Measurements from ENCODE around the gene ZNF844.
"Not testable (repeated sequence)": the region's sequence is repeated elsewhere in the genome, so short reads cannot be mapped to it uniquely, and the experiment has no call there.

ZNF844 gene

DNA sequence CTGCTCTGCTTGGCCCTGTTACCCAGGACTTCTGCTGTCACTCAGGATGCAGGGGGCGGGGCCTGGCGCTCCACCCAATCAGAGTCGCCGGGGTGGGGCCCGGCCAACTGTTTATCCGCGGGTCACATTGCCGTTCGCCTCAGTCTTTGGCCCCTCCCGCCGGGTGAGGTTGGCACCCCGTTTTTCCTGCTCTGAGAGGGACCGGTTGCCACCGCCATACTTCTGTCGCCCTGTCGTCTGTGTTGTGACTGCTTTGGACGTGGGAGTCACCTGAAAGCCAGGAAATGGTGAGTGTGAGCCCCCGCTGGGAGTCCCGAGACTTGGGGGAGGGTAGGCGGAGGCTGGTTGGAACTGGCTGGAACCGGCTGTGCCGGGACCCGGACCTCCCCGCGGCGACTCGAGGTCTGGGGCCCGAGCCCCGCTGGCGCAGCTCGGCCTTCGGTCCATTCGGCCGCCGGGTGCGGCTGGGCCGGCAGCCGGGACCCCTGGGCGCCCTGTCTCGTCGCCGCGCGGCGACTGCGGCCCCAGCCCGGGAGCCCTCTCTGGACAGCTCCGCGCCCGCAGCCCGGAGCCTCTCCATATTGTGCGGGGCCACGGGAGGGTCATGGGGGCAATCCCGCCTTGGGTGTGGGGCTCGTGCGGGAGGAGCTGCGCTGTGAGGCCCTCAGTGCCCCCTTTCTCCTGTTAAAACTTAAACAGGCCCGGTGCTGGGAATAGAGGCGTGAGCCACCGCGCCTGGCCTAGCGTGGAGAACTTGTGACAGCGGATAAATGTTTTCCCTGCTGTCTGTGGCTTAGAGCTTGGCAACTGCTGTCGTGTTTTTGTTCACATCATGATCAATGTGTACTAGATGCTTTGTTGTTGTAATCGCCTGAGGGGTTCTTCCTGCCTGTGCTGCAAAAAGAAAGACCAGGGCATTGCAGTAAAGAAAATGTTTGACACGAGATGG lies at the start of gene ZNF844:
ZNF844 (plus strand) TSS at position 142 of the 949 bp plus-strand sequence; CDS start at position 285, 143 bp downstream.
- DNase-seq = peak; percentile 96

DNA sequence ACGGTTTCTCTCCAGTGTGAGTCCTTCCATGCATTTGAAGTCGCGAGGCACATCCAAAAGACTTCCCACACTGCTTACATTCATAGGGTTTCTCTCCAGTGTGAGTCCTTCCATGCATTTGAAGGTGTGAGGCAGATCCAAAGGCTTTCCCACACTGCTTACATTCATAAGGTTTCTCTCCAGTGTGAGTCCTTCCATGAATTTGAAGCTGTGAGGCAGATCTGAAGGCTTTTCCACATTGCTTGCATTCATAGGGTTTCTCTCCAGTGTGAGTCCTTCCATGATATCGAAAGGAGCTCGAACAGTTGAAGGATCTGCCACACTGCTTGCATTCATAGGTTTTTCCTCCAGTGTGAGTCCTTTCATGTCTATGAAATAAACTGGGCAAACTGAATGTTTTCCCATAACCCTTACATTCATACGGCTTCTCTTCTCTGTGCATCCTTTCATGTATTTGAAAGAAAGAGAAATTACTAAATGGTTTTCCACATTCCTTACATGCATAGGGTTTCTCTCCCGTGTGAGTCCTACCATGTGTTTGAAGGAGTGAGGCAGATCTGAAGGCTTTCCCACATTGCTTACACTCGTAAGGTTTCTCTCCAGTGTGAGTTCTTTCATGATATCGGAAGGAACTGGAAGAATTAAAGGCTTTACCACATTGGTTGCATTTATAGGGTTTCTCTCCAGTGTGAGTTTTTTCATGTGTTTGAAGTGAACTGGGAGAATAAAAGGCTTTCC lies 49.3 kb upstream of the ZNF844 start:
- DNase-seq = no peak

DNA sequence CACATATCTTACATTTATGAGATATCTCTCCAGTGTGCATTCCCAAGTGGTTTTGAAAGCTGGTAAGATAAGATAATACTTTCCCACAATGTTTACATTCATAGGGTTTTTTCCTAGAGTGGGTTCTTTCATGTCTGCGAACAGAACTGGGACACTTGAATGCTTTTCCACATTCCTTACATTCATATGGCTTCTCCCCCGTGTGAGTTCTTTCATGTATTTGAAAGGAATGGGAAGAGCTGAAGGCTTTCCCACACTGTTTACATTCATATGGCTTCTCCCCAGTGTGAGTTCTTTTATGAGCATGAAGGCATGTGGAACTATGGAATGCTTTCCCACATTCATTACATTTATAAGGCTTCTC lies 48.8 kb upstream of the ZNF844 start:
- DNase-seq = no peak

DNA sequence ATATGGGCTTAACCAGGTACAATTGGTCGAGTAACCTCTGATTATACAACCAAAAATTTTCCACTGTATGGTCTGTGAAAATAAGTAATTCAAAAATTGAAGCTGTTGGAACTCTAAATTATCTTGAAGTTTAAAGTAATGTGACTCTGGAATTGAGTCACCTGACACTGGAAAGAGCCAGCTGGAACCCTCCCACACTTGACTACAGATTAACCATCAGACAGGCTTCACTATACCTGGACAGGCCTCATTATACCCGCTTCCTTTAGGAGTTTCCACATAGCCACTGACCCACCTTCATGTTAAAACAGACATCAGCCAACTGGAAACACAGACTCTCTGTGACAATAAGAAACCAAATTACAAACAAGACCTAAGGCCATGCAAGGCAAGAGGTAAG lies 30.3 kb upstream of the ZNF844 start:
- DNase-seq = no peak

DNA sequence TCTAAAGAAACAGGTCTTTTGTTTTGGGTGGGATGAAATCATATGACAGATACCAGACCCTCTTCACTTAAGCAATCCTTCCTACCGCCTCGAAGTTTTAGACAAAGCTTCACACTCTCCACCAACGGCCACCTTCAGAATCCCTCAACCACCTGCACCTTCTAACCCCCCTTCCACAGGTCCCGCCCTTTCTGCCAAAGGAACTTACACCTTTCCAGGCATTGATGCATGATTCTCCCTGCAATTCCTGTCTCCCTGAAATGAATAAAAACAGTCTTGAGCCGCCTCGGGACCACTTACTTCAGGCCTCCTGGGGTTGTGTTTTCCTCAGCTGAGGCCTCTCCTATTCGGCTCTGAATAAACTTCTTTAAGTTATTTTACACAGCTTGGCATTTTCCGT lies 29.9 kb upstream of the ZNF844 start:
- peak; percentile 36 for DNase-seq

DNA sequence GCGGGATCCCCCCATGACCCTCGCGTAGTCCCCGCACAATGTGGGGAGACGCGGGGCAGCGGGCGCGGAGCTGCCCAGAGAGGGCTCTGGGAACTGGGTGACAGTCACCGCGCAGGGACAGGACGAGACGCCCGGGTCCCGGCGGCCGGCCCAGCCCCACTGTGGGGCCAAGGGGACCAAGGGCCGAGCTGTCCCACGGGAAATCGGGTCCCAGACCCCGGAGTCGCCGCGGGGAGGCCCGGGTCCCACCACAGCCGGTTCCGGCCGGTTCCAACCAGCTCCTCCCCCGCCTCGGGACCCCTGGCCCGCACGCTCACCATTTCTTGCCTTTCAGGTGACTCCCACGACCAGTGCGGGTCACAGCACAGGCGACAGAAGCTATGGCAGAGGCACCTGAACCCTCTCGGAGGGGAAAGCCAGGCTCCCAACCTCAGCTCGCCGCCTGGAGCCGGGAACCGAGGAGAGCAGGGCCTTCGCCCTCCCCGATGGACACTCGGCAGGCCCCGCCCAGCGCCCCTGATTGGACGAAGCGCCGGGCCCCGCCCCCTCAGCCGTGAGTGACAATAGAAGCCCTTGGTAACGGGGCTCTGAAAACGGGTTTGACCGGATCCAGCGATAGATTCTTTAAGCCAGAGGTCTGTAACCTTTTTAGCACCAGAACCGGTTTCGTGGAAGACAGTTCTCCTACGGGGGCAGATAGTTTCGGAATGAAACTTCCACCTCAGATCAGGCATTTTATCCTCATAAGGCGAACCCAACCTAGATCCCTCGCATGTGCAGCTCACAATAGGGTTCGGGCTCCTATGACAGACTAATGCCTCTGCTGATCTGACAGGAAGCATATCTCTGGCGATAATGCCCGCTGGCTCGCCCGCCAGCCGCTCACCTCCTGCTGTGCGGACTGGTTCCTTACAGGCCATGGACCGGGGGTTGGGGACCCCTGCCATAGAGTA lies 29.0 kb upstream of the ZNF844 start, which contains the start of gene ZNF433:
ZNF433 (minus strand) TSS at position 460 of the 953 bp plus-strand sequence; CDS start at position 320, 140 bp downstream.
- peak; percentile 97 for DNase-seq

DNA sequence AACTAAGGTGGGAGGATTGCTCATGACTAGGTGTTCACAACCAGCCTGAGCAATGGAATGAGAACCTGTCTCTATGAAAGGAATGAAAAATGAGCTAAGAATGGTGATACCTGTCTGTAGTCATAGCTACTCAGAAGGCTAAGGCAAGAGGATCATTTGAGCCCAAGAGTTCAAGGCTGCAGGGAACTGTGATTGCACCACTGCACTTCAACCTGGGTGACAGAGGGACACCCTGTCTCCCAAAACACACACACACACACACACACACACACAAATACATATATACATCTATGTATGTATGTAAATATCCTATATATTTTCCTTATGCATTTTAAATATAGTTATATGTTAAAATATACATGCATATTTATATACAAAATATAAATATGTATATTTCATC lies 21.6 kb upstream of the ZNF844 start:
- DNase-seq = no peak

DNA sequence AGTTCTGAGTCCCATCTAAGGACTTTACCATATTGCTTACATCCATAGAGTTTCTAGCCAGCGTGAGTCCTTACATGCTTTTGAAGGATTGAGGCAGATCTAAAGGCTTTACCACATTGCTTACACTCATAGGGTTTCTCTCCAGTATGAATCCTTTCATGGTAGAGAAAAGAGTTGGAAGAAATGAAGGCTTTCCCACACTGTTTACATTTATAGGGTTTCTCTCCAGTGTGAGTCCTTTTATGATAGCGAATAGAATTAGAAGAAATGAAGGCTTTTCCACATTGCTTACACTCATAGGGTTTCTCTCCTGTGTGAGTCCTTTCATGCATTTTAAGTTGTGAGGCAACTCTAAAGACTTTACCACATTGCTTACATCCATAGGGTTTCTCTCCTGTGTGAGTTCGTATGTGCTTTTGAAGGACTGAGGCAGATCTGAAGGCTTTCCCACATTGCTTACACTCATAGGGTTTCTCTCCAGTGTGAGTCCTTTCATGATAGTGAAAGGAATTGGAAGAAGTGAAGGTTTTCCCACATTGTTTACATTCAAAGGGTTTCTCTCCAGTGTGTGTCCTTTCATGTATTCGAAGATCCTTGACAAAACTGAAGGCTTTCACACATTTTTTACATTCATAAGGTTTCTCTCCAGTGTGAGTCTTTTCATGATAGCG lies 20.6 kb upstream of the ZNF844 start:
- DNase-seq = no peak

DNA sequence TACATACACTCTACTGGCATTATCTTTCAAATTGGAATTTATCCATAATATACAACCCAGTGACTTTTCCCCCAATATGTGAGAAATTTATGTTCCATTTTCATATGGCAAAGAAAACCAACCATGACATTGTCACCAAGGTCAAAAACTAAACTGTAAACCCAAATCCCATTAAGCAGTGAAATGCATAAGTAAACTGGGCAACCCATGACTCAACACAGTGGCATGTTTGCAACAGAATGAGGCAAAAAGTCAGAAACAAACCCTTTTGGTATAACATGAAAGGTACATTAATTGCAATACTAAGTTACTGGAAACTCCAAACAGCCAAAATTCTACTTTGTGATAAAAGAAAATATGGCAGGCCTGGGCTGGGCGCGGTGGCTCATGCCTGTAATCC lies 16.7 kb upstream of the ZNF844 start:
- no peak for DNase-seq

DNA sequence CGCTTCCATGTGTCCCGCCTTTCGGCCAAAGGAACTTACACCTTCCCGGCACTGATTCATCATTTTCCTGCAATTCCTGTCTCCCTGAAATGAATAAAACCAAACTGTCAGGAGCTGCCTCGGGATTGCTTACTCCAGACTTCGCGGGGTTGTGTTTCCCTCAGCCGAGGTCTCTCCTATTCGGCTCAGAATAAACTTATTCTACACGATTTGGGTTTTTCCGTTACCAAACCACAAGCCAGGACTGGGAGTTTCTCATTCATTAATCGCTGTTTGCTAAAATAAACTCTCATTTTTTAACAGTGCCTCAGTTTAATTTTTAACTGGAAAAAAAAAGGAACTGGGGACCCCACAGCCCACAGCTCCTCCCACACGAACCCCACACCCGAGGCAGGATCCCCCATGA lies 12.4 kb upstream of the ZNF844 start:
- no peak for DNase-seq

DNA sequence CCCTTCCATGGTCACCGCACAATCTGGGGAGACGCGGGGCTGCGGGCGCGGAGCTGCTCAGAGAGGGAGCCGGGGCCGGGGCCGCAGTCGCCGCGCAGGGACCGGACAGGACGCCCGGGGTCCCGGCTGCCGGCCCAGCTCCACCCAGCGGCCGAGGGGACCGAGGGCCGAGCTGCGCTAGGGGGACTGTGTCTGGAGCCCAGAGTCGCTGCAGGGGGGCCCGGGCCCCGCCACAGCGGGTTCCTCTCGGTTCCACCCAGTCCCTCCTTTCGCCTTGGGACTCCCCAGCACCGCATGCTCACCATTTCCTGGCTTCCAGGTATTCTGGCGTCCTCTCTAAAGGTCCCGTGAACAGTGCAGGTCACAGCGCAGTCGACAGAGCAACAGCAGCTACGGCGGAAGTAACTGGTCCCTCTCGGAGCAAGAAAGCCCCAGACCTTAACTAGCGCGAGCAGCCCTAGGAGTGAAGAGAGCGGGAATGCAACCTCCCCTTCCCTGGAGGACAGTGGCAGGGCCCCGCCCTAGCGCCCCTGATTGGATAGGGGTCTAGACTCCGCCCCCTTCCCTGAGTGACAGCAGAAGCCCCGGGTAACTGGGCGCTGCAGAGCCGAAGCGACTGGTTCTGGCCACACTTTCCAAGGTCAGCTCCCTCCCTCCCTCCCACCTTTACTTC lies 11.9 kb upstream of the ZNF844 start, which contains the start of gene ZNF878:
ZNF878 (minus strand) TSS at position 465 of the 673 bp plus-strand sequence; CDS start at position 305, 160 bp downstream.
- DNase-seq = peak; percentile 93

DNA sequence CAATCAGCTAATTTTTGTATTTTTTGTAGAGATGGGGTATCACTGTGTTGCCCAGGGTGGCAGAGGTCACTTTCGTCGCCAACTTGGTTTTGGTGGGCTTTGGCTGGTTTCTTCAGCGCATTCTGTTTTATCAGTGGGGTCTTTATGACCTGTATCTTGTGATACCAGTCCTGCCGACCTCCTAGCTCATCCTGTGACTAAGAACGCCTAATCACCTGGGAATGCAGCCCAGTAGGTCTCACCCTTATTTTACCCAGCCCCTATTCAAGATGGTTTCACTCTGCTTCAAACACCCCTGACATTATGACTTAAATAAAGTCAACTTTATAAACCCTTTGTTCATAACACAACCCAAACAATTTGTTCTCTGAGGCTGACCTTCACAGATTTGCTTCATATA lies 8.7 kb upstream of the ZNF844 start:
- DNase-seq = no peak

DNA sequence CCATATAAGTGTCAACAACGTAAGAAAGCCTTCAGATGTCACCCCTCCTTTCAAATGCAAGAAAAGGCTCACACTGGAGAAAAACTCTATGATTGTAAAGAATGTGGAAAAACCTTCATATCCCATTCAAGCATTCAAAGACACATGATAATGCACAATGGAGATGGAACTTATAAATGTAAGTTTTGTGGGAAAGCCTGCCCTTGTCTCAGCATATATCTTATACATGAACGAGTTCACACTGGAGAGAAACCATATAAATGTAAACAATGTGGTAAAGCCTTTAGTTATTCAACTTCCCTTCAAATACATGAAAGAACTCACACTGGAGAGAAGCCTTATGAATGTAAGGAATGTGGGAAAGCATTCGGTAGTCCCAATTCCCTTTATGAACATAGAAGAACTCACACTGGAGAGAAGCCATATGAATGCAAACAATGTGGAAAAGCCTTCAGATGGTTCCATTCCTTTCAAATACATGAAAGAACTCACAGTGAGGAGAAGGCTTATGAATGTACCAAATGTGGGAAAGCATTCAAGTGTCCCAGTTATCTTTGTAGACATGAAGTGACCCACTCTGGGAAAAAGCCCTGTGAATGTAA lies 11.1 kb downstream of the ZNF844 start:
- DNase-seq = no peak

DNA sequence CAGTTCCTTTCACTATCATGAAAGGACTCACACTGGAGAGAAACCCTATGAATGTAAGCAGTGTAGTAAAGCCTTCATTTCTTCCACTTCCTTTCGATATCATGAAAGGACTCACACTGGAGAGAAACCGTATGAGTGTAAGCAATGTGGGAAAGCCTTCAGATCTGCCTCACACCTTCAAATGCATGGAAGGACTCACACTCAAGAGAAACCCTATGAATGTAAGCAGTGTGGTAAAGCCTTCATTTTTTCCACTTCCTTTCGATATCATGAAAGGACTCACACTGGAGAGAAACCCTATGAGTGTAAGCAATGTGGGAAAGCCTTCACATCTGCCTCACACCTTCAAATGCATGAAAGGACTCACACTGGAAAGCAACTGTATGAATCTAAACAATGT lies 11.8 kb downstream of the ZNF844 start:
- not testable (repeated sequence) for DNase-seq

DNA sequence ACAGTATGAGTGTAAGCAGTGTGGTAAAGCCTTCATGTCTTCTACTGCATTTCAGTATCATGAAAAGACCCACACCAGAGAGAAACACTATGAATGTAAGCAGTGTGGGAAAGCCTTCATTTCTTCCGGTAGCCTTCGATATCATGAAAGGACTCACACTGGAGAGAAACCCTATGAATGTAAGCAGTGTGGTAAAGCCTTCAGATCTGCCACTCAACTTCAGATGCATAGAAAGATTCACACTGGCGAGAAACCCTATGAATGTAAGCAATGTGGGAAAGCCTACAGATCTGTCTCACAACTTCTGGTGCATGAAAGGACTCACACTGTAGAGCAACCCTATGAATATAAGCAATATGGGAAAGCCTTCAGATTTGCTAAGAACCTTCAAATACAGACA lies 12.8 kb downstream of the ZNF844 start:
- no peak for DNase-seq

DNA sequence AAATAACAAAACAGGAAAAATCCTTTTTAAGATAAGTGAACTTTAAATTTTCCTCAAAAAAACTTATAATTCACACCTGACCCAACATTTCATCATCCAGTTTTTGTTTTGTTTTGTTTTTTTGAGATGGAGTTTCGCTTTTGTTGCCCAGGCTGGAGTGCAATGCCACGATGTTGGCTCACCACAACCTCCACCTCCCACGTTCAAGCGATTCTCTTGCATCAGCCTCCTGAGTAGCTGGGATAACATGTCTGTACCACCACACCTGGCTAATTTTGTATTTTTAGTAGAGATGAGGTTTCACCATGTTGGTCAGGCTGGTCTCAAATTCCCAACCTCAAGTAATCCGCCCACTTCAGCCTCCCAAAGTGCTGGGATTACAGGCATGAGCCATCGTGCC lies 18.8 kb downstream of the ZNF844 start:
- DNase-seq = not testable (repeated sequence)

DNA sequence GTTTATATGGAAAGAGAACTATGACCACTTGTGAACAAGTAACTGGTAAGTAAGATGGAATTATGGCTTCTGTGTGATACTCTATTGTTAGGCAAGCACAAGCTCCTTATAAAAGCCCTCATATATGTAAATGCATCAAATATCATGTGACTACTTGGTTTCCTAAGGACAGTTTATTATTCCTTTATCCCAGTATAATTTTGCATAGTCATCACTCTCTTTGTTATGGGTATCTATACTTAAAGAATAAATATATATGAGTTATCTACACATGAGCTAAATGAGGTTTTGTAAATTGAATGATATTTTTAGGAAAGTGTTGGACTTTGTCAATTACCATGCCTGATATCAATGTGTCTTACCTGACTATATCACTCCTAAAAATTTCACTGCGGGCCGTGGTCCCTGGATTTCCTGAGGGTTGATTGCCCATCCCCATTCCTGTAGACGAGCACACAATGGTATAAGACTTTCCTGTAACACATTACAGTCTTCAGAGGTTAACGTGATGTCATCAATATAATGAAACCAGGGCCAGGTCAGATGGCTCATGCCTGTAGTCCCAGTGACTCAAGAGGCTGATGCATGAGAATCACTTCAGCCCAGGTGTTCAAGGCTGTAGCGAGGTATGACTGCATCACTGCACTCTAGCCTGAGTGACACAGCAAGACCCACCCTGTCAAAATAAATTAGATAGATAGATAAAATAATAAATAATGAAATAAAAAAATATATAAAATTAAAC lies 20.7 kb downstream of the ZNF844 start:
- no peak for DNase-seq

DNA sequence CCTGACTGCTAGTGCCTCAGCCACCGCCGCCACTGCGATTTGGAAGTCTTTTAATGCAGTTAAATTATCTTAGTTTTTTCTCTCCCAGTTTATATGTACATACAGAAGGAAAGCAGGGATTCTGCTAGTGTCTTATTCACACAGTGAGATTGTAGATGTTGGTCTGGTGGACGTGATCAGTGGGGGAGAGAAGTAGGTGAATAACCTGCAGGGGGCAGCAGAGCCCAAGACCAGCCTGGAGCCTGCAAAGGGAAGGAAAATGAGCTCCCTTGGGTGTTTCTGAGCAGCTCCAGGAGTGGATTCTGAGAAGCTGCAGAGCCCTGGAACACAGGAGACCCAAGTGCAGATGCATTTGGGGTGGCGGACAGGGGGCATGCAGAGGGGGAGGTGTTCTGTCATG lies 26.3 kb downstream of the ZNF844 start:
- peak; percentile 73 for DNase-seq

DNA sequence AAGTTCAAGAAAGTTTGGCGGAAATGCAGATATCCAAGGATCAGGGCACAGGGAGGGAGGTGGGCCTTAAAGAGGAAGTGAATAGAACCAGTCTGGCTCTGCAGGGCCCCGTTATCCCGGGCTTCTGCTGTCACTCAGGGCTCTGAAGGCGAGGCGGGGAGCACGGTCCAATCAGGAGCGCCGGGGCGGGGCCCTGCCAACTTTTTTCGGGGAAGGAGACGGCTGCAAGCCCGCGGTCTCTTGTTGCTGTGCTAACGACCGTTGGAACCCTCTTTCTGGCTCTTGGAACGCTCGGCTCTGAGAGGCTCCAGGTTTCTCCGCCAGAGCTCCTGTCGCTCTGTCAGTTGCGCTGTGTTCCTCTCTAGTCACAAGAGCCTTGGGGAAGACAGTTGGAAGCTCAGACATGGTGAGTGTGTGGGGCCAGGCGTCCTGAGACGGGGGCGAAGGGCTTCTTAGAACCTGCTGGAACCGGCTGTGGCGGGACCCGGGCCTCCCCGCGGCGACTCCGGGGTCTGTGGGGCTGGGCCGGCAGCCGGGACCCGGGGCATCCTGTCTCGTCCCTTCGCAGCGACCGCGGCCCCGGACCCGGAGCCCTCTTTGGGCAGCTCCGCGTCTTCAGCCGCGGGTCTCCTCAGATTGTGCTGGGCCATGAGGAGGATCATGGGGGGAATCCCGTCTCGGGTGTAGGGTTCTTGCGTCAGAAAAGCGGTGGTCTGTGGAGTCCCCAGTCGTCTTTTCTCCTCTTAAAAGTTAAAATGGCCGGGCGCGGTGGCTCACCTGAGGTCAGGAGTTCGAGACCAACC lies 27.7 kb downstream of the ZNF844 start:
- peak; percentile 93 for DNase-seq

Measured in retina (tissue), 1 donor.